GM12873 (cell line): ENCODE data around the gene TPD52L3.

Source experiments
- CTCF ChIP-seq: IDR thresholded peaks from 2 replicates; pipeline ENCODE4 v1.5.1; 2012; ENCODE audit warnings: low read depth, mild to moderate bottlenecking, moderate library complexity, low read length, control low read depth; ENCODE audit not compliant: insufficient read depth; ENCODE audit errors: missing control alignments

TPD52L3 gene

GRCh38 chr9:6334305-6334704 lies 6.1 kb downstream of the TPD52L3 start:
- no peak for TF ChIP-seq CTCF

GRCh38 chr9:6348766-6349165 lies 20.6 kb downstream of the TPD52L3 start:
- TF ChIP-seq CTCF: no peak

DNA sequence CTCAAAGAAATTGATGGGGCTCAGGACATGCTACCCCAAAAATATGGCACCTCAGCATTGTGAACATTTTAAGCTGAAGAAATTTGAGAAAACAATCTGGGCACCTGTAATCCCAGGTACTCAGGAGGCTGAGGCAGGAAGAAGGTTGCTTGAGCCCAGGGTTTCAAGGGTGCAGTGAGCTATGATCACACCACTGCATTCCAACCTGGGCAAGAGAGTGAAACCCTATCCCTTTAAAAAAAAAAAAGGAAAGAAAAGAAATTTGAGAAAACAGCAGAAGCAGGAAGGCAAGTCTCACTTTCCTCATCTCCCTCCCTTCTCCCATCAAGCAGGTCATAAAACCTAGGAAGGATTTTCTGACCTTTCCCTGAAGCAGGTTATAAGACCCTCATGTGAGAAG lies 23.6 kb downstream of the TPD52L3 start:
- TF ChIP-seq CTCF: no peak

DNA sequence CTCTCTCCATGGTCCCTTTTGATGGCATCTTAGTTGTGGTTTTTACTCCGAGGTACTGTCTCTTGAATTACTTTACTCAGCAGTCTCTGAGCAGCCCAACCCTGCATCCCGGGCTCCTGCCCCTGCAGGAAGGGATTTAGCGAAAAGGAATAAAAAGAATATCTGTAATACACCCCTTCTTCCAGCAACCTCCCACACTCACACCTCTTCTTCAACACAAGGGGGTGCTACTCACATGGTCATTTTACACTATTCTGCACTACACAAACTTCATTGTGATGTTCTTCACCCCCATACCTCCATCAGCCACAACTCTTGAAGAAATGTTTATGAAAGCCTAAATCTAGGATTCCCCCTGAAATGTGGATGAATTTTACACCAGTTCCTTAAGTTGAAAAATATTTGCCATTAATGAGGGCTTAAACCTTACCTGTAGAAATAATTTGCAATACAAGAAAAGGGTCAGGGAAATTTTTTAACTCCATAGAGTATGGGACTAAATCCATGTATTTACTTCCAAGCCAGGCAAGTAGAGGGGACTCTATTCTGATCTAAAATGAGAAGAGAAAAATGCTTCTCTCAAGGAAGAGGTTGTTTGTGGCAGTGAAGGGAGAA lies 26.0 kb downstream of the TPD52L3 start:
- peak; percentile 80 for TF ChIP-seq CTCF

DNA sequence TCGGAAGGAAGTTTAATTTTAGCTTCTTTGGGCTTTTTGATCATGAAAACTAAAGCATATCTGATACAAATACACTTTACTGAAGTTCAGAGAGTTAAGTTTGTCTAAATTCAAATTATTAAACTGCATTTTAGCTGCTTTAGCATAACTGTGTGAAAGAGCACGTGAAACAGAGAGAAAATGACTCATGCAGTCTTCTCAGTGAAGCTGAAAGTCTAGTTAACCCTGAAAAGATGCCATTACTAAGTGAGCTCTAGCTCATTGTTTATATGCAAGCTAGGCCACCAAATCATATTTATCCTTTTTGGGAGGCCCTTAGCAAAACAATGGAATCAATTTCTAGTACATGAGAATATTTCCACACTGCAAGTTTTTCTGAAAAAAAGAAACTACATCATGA lies 27.6 kb downstream of the TPD52L3 start:
- no peak for TF ChIP-seq CTCF

DNA sequence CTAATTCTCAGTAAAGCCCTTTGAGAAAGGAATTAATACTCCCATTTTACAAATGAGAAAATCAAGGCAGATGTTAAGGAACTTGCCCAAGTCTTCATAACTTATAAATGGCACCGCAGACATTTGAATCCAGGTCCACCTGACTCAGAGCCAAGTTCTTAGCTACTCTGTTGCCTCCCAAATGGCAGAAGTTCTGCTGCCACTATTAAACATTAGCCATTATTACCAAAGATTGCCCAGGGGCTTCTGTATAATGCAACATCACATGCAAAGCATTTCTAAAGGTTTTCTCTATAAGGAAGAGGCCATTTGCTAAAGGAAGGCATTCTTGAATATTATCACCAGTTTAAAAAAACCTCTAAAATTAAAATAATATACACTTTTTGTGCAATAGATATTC lies 28.3 kb downstream of the TPD52L3 start:
- no peak for TF ChIP-seq CTCF

GRCh38 chr9:6356904-6357303 lies 28.7 kb downstream of the TPD52L3 start:
- no peak for TF ChIP-seq CTCF
